ENCODE measurements around the gene GIMAP7.

The GIMAP7 gene

GRCh38 chr7:150524018-150524417, 9.3 kb downstream of the GIMAP7 start:
- Histone ChIP-seq H3K9ac (ENCODE audit: low read depth, low read length) (no peak overlapping the region), H3K9me3 (ENCODE audit: control insufficient read depth, insufficient read depth, low read length) (no peaks in the 10 kb centered on the region), H3K36me3 (ENCODE audit: insufficient read depth, low read length) (no peaks in the 10 kb centered on the region), H3K4me1 (ENCODE audit: insufficient read depth, low read length) (no peaks in the 10 kb centered on the region)

- Histone ChIP-seq H3K36me3 (ENCODE audit: insufficient read depth, low read length) (no peaks in the 10 kb centered on the region), H3K4me1 (ENCODE audit: insufficient read depth, low read length) (no peaks in the 10 kb centered on the region), H3K9me3 (ENCODE audit: control insufficient read depth, insufficient read depth, low read length) (no peaks in the 10 kb centered on the region), H3K9ac (ENCODE audit: low read depth, low read length) (no peak overlapping the region)
These were observed 17.0 kb downstream of the GIMAP7 start for GRCh38 chr7:150531704-150532103.

DNA sequence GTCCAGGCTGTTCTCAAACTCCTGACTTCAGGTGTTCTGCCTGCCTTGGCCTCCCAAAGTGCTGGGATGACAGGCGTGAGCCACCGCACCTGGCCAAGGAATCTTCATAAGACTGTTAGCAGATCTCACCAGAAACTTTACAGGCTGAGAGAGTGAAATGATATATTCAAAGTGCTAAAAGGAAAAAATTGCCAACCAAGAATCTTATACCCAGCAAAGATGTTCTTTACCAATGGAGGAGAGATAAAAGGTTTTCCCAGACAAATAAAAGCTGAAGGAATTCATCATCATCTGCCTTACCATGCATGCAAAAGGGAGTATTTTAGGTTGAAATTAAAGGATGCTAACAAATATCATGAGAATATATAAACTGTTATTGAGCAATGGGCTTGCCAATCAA, 23.6 kb downstream of the GIMAP7 start:
- H3K9me3 ChIP-seq (ENCODE audit: control insufficient read depth, insufficient read depth, low read length) = peaks cover 3% of the 10 kb centered on the region; the same call in 1 of the 2 replicates
- H3K9ac ChIP-seq (ENCODE audit: low read depth, low read length) = no peak overlapping the region
- H3K36me3 ChIP-seq (ENCODE audit: insufficient read depth, low read length) = no peaks in the 10 kb centered on the region
- H3K4me1 ChIP-seq (ENCODE audit: insufficient read depth, low read length) = no peaks in the 10 kb centered on the region

DNA sequence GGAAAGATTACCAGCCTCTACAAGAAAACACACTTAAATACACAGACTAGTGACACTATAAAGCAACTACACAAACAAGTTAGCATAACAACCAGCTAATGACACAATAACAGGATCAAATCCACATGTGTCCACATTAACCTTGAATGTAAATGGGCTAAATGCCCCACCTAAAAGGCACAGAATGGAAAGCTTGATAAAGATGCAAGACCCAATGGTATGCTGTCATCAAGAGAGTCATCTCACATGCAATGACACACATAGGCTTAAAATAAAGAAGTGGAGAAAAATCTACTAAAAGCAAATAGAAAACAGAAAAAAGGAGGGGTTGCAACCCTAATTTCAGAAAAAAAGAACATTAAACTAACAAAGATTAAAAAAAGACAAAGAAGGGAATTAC, 38.5 kb downstream of the GIMAP7 start:
- H3K9ac ChIP-seq (ENCODE audit: low read depth, low read length) = no peak overlapping the region
- no peaks in the 10 kb centered on the region for H3K36me3 ChIP-seq (ENCODE audit: insufficient read depth, low read length)
- H3K9me3 ChIP-seq (ENCODE audit: control insufficient read depth, insufficient read depth, low read length) = no peaks in the 10 kb centered on the region
- no peaks in the 10 kb centered on the region for H3K4me1 ChIP-seq (ENCODE audit: insufficient read depth, low read length)

GRCh38 chr7:150556521-150557138, 42.0 kb downstream of the GIMAP7 start:
- Histone ChIP-seq H3K4me1 (ENCODE audit: insufficient read depth, low read length) (no peaks in the 10 kb centered on the region), H3K9me3 (ENCODE audit: control insufficient read depth, insufficient read depth, low read length) (peaks cover 5% of the 10 kb centered on the region; the same call in 1 of the 2 replicates), H3K36me3 (ENCODE audit: insufficient read depth, low read length) (no peaks in the 10 kb centered on the region), H3K9ac (ENCODE audit: low read depth, low read length) (no peak overlapping the region)

DNA sequence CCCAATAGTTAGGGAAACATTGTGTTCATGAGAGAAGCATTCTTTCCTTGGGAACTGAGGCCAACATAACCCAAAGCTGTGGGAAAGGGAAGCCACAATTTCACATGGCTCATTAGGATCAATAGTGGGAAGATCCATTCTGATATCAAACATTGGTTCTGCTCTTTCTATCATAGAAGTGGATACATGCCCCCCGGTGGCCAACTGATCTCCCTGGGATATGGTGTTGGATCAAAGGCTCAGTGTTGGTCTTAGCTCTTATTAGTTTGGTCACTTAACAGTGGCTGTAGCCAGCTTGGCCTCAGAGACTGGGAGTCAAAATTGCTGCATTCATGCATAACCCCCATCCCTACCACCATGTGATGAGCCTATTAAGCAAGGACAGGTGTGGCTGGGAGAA, 45.8 kb downstream of the GIMAP7 start:
- H3K36me3 ChIP-seq (ENCODE audit: insufficient read depth, low read length) = no peaks in the 10 kb centered on the region
- H3K4me1 ChIP-seq (ENCODE audit: insufficient read depth, low read length) = no peaks in the 10 kb centered on the region
- peaks cover 5% of the 10 kb centered on the region; the same call in 1 of the 2 replicates for H3K9me3 ChIP-seq (ENCODE audit: control insufficient read depth, insufficient read depth, low read length)
- H3K9ac ChIP-seq (ENCODE audit: low read depth, low read length) = no peak overlapping the region

GRCh38 chr7:150562919-150563318, 48.2 kb downstream of the GIMAP7 start:
- Histone ChIP-seq H3K9ac (ENCODE audit: low read depth, low read length) (no peak overlapping the region), H3K9me3 (ENCODE audit: control insufficient read depth, insufficient read depth, low read length) (peaks cover 5% of the 10 kb centered on the region; the same call in 1 of the 2 replicates), H3K4me1 (ENCODE audit: insufficient read depth, low read length) (peaks cover 7% of the 10 kb centered on the region; the same call in 1 of the 2 replicates), H3K36me3 (ENCODE audit: insufficient read depth, low read length) (no peaks in the 10 kb centered on the region)

DNA sequence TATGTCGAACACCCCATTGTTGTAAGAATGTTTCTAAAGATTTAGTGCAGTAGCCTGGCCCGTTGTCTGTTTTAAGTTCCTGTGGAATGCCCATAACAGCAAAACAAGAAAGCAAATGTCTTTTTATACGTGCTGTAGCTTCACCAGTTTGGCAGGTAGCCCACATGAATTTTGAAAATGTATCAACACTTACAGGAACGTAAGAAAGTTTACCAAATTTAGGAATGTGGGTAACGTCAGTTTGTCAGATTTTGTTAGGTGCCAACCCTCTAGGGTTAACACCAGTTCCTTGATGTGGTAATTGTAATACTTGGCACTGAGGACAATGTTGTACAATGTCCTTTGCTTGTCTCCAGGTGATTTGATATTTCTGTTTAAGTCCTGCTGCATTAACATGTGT, 49.3 kb downstream of the GIMAP7 start:
- Histone ChIP-seq H3K9me3 (ENCODE audit: control insufficient read depth, insufficient read depth, low read length) (peaks cover 5% of the 10 kb centered on the region; the same call in 1 of the 2 replicates), H3K4me1 (ENCODE audit: insufficient read depth, low read length) (peaks cover 7% of the 10 kb centered on the region; the same call in 1 of the 2 replicates), H3K36me3 (ENCODE audit: insufficient read depth, low read length) (no peaks in the 10 kb centered on the region), H3K9ac (ENCODE audit: low read depth, low read length) (no peak overlapping the region)

- Histone ChIP-seq H3K4me1 (ENCODE audit: insufficient read depth, low read length) (peaks cover 7% of the 10 kb centered on the region; the same call in 1 of the 2 replicates), H3K9me3 (ENCODE audit: control insufficient read depth, insufficient read depth, low read length) (peaks cover 5% of the 10 kb centered on the region; the same call in 1 of the 2 replicates), H3K36me3 (ENCODE audit: insufficient read depth, low read length) (no peaks in the 10 kb centered on the region), H3K9ac (ENCODE audit: low read depth, low read length) (no peak overlapping the region)
These were observed 49.9 kb downstream of the GIMAP7 start for GRCh38 chr7:150564566-150564965.

- peaks cover 7% of the 10 kb centered on the region; the same call in 1 of the 2 replicates for H3K4me1 ChIP-seq (ENCODE audit: insufficient read depth, low read length)
- no peaks in the 10 kb centered on the region for H3K36me3 ChIP-seq (ENCODE audit: insufficient read depth, low read length)
- peaks cover 4% of the 10 kb centered on the region; the same call in 1 of the 2 replicates for H3K9me3 ChIP-seq (ENCODE audit: control insufficient read depth, insufficient read depth, low read length)
- H3K9ac ChIP-seq (ENCODE audit: low read depth, low read length) = no peak overlapping the region
These were observed 50.6 kb downstream of the GIMAP7 start for GRCh38 chr7:150565239-150565638.

DNA sequence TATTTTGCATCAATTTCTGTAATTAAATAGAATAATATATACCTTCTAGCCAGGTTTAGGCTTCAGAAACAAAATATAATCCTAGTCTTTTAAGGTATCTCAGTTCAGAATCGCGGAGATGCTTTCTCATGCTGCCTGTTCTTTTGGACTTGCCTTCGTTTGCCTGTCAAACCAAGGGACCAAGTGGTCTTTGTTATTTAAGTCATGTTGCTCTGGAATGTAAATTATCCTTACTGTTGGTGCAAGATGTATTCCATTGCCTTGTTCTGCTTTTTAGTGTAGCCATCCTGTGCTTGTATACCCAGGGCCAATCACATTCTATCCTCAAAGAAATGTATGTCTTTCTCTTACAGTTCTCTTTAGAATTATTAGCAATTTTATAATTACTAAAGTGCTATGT, 51.5 kb downstream of the GIMAP7 start:
- H3K9ac ChIP-seq (ENCODE audit: low read depth, low read length) = no peak overlapping the region
- no peaks in the 10 kb centered on the region for H3K36me3 ChIP-seq (ENCODE audit: insufficient read depth, low read length)
- no peaks in the 10 kb centered on the region for H3K9me3 ChIP-seq (ENCODE audit: control insufficient read depth, insufficient read depth, low read length)
- peaks cover 7% of the 10 kb centered on the region; the same call in 1 of the 2 replicates for H3K4me1 ChIP-seq (ENCODE audit: insufficient read depth, low read length)

GRCh38 chr7:150566572-150566971, 51.9 kb downstream of the GIMAP7 start:
- peaks cover 7% of the 10 kb centered on the region; the same call in 1 of the 2 replicates for H3K4me1 ChIP-seq (ENCODE audit: insufficient read depth, low read length)
- no peaks in the 10 kb centered on the region for H3K36me3 ChIP-seq (ENCODE audit: insufficient read depth, low read length)
- no peaks in the 10 kb centered on the region for H3K9me3 ChIP-seq (ENCODE audit: control insufficient read depth, insufficient read depth, low read length)
- H3K9ac ChIP-seq (ENCODE audit: low read depth, low read length) = no peak overlapping the region

GRCh38 chr7:150567169-150567568, 52.5 kb downstream of the GIMAP7 start, which contains the start of gene GIMAP4:
TSS of gene GIMAP4 (plus strand) at chr7:150567390. CDS start at chr7:150569902, 2,512 bp downstream.
- Histone ChIP-seq H3K9me3 (ENCODE audit: control insufficient read depth, insufficient read depth, low read length) (no peaks in the 10 kb centered on the region), H3K9ac (ENCODE audit: low read depth, low read length) (no peak within 1 kb of the TSS), H3K4me1 (ENCODE audit: insufficient read depth, low read length) (peaks cover 7% of the 10 kb centered on the region; the same call in 1 of the 2 replicates), H3K36me3 (ENCODE audit: insufficient read depth, low read length) (no peaks in the 10 kb centered on the region)

GRCh38 chr7:150567871-150568301, 53.2 kb downstream of the GIMAP7 start:
- Histone ChIP-seq H3K36me3 (ENCODE audit: insufficient read depth, low read length) (no peaks in the 10 kb centered on the region), H3K4me1 (ENCODE audit: insufficient read depth, low read length) (peaks cover 7% of the 10 kb centered on the region; the same call in 1 of the 2 replicates), H3K9ac (ENCODE audit: low read depth, low read length) (no peak overlapping the region), H3K9me3 (ENCODE audit: control insufficient read depth, insufficient read depth, low read length) (no peaks in the 10 kb centered on the region)

GRCh38 chr7:150568714-150569113, 54.0 kb downstream of the GIMAP7 start:
- H3K9ac ChIP-seq (ENCODE audit: low read depth, low read length) = no peak overlapping the region
- no peaks in the 10 kb centered on the region for H3K9me3 ChIP-seq (ENCODE audit: control insufficient read depth, insufficient read depth, low read length)
- H3K4me1 ChIP-seq (ENCODE audit: insufficient read depth, low read length) = peaks cover 7% of the 10 kb centered on the region; the same call in 1 of the 2 replicates
- H3K36me3 ChIP-seq (ENCODE audit: insufficient read depth, low read length) = no peaks in the 10 kb centered on the region

Data from ES-I3 (cell line).